ENCODE results near the gene CITED4.

Gene CITED4

DNA sequence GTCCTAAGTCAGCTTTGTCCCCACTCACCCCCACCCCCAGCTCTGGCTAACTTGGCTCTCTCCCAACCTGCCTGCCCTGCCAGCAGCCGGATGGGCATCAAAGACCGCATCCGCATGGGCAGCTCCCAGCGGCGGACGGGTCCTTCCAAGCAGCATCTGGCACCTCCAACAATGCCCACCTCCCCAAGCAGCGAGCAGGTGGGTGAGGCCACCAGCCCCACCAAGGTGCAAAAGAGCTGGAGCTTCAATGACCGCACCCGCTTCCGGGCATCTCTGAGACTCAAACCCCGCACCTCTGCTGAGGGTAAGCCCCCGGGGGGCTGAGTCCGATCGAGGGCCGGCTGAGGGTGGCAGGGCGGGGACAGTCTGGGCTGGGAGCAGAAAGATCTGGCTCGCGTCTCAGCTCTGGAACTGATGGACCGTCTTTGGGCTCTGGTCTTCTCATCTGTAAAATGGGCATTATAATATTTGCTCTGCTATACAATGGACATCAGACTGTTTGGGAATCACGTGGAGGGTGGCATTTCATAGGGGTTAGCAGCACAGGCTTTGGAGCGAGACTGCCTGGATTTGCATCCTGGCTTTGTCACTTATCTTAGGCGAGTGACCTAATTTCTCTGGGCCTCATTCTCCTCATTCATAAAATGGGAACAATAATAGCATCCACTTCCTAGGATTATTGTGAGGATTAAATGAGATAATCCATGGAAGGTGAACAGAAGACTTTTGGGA is 31.0 kb downstream of the CITED4 start:
- no peak for DNase-seq

DNA sequence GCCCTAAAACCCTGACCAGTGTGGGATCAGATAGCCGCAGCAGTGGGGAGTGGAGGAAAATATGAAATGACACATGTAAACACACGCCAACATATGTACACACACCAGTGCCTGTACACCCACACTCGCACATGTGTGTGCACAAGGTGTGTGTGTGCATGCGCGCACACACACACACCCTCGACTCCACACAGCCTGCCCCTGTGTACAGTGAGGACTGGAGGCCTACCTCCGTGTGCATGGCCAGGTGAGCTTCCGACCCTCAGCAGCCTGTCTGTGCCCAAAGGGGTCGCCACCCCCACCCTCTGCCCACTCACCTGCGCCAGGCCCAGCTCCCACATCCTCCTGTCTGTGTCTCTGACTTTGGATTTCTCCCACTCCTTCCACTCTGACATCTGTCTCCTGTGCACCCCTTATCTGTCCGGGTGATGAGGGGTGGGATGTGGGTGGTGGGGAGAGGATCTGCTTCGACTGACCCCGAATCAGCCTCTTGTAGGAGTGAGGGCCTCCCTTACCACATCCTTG is 31.7 kb downstream of the CITED4 start:
- DNase-seq = no peak

DNA sequence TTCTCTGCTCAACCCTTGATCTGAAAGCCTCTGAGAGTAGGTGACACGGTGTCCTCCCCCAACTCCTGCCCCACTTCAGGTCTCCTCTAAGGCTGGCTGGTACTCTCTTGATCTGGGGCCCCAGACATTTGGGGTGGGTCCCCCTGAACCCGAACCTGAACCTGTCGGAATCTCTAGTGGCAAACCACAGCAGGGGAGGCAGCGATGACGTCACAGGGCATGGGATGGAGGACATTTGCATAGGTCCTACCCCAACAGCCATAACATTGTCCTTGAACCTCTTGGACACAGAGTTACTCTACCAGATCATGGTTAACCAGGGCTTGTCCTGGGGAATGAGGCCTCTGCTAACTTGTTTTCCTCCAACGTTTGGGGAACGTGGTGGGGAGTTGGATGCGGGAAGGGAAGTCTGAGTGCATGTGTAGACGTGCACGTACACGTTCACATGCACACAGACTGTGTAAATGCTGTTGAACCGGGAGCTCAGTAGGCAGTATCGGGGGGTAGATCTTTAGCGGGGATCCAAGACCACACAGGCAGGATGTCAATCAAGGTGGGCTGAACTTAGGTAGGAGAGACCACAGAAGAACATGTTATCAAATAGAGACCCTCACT is 32.4 kb downstream of the CITED4 start:
- no peak for DNase-seq

DNA sequence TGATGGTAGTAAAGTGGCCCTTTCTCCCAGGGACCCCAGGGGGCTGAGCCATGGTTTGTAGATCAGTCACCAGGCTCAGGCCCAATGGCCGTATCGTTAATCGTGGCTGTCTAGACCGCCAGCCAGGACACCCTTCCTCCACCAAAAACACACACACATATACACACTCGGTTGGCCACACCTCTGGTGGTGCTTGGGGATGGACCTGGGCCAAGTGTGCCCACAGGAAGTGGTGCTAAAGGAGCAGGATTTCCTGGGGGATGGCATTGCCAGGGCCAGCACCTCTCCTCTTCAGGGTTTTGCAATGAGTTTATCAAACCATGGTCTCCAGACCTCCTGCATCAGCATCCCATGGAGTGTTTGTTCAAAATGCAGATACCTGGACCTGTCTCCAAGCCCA is 36.2 kb downstream of the CITED4 start:
- DNase-seq = no peak

DNA sequence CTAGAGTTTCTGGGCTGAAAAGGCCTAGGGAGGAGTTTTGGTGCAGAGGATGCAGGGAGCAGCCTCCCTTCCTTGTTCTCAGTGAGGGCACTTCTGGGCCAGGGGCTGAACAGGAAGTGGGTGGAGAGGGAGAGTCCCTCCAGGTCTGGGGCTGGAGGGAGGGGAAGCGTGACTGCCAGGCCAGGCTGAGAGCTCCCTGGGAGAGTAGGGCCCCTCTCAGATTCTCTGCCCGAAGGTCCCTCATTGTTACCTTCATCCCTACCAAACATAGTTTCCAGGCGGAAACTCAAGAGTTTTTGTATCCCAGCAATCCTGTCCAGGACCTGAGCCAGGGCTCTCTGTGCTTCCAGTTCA is 36.8 kb downstream of the CITED4 start:
- no peak for DNase-seq

DNA sequence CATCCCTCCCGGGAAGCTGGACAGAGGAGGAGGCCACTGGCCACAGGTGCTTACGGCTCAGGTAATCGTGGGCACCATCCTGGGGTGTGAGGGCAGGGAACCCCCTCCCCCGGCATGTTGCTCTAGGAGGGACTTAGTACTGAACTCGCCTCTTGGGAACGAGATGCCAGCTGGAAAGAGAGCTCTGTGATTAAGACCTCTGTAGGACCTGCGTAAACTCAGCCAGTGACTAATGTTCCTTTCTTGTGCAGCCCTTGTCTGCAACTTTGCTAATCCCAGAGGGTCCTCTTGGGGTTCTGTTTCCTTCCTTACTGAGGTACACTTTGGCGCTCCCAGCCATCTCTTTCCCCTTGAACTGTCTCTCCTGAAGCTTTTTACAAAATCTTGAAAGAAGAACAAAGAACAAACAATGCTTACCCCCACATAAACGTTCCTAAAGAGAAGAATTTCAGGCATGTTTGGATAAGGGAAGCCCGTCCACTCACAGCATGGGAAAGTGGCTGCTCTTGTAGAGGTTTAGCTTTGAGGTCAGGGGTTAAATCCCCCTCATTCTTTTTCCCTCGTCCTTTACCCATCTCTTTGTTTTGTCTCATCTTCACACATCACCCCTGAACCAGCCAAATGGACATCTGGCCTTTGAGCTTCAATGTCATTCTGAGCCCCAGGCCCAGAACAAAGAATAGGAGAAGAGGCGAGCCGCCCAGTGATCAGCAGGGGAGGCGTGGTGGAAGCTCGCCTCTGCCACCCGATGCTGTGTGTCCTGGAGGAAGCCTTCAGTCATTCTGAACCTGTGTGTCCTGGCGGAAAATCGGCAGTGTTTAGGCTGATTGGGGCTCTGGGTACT is 37.4 kb downstream of the CITED4 start:
- no peak for DNase-seq

DNA sequence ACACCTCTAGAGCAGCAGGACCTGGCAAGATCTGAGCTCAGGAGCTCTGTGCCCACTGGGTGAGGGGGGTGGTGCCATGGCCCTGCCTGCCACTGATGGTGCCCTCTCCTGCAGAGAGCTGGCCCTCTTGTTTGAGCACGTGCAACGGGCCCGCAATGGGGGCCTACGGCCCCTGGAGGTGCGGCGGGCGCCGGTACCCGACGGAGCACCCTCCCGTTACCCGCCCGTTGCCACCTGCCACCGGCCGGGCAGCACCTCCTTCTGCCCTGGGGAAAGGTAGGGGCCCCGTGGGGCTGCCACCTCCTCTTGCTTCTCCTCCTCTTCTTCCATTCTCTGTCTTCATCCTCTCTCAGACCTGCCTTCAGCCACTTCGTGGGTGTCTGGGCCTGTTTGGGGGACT is 38.2 kb downstream of the CITED4 start:
- DNase-seq = no peak

DNA sequence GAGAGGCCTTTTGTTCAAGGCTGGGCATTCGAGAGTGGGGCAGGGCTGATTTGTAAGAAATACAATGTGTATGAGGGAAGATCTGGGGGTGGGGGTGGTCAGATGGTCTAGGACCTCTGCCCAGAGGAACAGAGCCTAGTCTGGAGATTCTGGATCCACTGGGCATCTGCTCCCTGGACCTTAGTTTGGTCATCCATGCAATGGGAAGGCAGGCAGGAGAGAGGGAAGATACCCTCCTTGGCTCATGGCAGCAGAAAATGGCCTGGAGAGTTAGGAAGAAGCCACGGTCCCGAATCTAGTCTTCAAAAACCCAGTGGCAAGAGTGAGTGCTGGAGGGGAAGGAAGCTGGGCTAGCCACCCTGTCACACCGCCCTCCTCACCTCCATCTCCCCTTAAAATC is 38.8 kb downstream of the CITED4 start:
- DNase-seq = no peak

DNA sequence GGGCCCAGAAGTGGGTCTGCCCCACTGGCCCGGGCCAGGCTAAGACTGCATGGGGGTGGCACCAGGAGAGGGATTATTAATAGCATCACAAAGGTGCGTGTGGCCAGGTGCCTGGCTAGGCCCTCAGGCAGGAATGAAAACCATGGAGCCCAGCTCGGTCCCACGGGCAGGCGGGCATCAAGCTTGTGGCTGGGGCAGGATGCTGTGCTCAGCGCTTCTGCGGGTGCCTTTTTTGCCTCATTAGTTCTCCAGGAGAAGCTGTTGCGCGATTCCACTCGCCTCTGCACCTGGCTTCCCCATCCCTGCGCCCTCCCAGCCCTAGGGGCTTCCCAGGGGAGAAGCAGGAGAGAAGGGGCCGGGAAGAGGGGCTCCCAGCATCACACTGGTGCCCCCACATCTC is 39.3 kb downstream of the CITED4 start:
- DNase-seq = no peak

DNA sequence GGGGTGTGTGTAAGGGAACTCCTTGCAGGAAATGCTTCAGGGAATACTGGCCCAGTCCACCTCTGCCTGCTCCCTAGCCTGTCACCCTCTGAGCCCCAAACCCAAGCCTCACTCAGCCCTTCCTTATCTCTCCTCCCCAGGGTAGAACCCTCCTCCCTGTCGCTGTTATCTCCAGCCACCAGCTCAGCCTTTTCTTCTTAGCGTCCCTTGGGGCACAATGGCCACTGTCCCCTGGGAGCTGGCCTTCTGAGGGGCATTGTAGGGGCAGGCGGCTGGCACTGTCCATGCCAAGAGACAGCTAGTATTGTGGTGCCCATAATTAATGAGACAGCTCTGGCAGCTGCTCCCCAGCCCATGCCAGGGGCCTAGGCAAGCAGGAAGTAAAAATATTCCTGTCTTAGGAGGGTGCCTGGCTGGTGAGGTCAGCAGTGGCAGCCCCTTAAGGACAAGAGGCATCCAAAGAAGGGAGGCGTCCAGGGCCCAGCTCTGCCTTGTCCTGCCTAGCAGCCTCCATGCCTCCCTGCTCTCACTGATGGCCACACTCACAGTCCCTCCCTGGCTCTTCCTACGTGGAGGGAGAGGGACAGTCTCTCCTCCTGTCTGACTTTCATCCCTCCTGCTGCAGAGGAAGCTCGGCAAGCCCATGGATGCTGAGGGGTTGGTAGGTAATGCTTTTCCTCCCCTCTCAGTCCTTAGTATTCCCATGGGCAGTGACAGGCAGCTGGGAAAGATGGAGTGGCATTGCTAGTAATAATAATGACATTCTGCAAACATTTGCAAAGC is 41.1 kb downstream of the CITED4 start:
- no peak for DNase-seq

DNA sequence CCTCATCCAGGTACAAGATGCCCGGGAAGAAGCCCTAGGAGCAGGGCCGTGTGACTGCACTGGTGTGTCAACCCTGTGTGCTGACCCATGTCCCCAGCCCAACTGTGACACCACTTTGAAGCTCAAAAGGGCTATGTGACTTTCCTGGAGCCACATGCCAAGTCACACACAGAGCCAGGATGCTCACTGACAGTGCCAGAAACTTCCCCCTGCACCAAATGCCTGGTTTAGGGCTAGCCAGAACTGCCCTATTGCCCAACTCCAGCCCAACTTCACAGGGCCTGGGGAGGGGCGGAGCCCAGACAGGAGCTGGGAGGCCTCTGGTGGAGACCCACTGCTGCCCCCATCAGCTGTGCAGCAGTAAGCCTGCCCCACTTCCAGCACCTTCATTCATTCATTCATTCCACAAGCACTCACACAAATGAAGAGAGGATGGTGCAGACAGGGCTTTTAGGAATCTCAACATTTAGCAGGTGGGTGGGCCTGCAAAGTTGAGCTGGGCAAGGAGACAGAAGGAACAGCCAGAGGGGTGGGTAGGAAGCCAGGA is 41.8 kb downstream of the CITED4 start:
- no peak for DNase-seq

DNA sequence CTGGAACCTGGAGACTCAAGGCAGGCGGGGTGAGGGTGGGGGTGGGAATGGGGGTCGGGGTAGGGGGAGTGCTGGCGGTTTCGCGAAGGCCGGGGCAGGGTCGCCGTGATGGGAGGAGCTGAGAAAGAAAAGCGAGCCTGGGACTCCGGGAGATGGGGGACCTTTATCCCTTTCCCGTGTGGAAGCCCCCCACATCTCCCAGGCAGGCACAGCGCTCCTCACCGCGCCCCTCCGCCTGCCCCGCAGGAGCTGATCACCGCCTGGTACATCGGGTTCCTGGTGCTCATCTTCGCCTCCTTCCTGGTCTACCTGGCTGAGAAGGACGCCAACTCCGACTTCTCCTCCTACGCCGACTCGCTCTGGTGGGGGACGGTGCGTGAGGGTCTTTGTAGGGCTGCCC is 43.1 kb downstream of the CITED4 start:
- DNase-seq = no peak

DNA sequence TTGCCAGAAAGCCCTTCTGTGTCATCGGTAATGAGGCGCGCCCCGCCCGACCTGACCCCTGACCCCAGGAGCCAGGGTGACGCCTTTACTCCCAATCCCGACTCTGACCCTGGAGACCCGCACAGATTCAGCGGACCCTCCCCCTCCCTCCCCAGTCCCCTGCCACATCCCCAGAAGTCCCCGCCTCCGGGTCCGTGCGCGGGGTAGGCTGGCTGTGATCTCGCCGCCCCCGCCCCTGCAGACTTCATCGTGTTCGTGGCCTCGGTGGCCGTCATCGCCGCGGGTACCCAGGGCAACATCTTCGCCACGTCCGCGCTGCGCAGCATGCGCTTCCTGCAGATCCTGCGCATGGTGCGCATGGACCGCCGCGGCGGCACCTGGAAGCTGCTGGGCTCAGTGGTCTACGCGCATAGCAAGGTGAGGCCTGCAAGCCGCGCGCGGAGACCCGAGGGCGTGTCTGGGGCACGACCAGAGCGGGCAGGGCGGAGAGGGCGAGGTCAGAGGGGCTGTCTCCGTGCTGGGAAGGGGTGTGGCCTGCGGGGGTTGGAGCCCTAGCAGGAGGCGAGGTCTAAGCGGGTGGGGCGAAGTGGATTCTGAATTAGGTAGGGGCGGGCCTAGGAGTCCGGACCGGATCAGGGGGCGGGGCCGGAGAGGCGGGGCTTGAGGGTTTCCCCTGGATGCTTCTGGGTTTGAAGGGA is 43.8 kb downstream of the CITED4 start:
- DNase-seq = peak; percentile 80

DNA sequence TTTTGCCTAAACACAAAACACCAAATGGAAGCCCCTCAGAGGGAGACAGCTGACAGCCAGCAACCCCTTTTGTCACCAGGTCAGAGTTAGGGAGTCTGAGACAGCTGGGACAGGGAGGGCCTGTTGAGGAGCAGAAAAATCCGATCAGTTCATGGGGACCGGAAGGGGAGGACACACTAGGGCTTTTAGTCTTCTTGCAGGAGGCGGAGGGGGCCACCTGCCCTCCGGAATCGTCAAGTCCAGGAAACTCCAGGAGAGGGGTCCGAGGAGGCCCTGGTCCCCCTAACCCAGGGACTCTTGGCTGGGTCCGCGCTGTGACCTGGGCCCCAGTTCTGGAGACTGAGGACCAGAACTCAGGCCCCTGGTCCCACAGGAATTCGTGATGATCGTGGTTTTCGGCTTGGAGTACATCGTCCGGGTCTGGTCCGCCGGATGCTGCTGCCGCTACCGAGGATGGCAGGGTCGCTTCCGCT is 44.3 kb downstream of the CITED4 start:
- no peak for DNase-seq

DNA sequence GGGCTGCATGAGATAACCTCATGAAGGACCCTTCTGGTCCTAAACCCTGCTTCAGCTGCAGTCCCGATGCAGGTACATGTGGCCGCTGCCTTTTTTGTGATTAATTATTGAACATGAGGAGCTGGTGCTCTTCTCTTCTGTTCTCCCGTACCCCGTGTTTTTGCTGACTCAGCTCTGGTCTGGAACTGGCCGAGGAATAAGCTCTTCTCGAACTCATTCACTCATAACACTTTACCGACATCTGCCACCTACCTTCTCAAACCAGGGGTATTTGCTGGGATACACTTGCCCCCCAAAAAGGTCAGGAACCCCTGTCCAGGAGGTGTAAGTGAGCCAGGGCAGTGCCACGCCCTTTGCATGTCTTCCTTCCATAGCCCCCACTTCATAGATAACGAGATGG is 46.7 kb downstream of the CITED4 start:
- no peak for DNase-seq
